ENCODE results near the gene RASL10A.
A peak's percentile ranks its signal among the peaks of the same experiment; 100 is the strongest.

RASL10A gene

DNA sequence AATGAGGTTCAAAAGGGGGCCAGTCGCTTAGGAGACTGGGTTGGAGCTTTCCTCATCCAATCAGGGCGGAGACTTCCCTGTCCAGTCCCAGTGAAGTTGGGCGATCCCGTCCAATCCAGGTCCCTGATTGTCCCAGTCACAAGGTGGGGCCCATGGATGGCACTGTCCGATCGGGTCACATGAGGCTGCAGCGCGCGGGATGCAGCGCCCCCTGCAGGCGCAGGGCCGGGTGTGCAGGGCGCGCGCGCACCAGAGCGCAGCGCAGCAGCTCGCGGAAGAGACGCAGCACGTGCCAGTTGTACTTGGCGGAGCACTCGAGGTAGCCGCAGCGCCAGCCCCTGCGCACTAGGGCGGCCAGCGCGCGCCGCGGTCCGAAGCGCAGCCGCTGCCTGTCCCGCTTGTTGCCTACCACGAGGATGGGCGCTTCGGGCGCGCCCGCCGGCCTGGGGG, 2.3 kb downstream of the RASL10A start:
- no peak for TF ChIP-seq TAF1 (IDR thresholded peaks at IDR 0.05; ENCODE audit: borderline replicate concordance, insufficient read depth, low read length)
- TF ChIP-seq FOXP2 (optimal IDR thresholded peaks at IDR 0.05; ENCODE audit: borderline replicate concordance, extremely low read depth, extremely low read length, insufficient read depth) = peak; percentile 32

DNA sequence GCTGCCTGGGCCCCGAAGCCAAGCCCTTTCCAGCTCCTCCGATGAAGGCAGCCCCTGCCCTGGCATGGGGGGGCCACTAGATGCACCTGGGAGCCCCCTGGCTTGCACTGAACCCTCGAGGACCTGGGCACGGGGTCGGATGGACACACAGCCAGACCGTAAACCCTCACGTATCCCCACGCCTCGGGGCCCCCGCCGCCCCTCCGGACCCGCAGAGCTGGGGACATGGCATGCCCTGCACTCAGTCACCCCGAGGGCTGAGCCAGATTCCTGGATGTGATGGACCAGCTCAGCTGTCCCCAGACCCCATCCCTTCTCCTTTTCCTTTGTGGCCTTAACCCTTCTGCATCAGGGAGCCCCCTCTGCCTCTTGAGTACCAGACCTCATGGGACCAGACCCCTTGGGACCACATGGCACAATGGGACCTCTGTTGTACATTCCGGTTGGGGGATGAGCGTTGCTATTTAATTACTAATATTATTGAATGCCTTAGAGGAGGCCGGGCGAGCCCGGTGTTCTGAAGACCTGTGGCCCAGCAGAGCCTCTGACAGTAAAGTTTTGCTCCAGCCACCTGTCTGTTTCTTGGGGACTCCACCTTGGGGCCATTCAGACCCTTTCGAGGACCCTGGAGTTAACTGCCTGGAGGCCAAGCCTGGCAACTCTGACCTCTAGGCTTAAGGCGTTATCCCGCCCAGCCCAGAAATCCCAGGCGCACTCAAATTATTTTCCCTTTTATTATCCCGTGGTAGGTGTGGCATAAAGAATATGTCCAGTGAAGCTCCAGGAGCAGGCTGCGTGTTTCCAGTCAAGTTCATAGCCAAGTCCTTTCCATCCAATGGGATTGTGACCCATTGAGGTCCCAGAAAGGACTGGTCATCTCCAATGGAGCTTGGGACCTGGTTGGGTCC, 3.0 kb downstream of the RASL10A start:
- TF ChIP-seq TAF1 (IDR thresholded peaks at IDR 0.05; ENCODE audit: borderline replicate concordance, insufficient read depth, low read length) (no peak), FOXP2 (optimal IDR thresholded peaks at IDR 0.05; ENCODE audit: borderline replicate concordance, extremely low read depth, extremely low read length, insufficient read depth) (no peak), SIN3A (IDR thresholded peaks at IDR 0.05; ENCODE audit: borderline replicate concordance, insufficient read depth, low read length) (no peak), POLR2AphosphoS5 (IDR thresholded peaks at IDR 0.05; ENCODE audit: low read depth, low read length) (no peak)
- TF ChIP-seq, protein P1, sequence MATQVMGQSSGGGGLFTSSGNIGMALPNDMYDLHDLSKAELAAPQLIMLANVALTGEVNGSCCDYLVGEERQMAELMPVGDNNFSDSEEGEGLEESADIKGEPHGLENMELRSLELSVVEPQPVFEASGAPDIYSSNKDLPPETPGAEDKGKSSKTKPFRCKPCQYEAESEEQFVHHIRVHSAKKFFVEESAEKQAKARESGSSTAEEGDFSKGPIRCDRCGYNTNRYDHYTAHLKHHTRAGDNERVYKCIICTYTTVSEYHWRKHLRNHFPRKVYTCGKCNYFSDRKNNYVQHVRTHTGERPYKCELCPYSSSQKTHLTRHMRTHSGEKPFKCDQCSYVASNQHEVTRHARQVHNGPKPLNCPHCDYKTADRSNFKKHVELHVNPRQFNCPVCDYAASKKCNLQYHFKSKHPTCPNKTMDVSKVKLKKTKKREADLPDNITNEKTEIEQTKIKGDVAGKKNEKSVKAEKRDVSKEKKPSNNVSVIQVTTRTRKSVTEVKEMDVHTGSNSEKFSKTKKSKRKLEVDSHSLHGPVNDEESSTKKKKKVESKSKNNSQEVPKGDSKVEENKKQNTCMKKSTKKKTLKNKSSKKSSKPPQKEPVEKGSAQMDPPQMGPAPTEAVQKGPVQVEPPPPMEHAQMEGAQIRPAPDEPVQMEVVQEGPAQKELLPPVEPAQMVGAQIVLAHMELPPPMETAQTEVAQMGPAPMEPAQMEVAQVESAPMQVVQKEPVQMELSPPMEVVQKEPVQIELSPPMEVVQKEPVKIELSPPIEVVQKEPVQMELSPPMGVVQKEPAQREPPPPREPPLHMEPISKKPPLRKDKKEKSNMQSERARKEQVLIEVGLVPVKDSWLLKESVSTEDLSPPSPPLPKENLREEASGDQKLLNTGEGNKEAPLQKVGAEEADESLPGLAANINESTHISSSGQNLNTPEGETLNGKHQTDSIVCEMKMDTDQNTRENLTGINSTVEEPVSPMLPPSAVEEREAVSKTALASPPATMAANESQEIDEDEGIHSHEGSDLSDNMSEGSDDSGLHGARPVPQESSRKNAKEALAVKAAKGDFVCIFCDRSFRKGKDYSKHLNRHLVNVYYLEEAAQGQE (IDR thresholded peaks at IDR 0.05; ENCODE audit: insufficient read depth in 1 of 2, low read depth in 2 of 2, low read length in 2 of 2) = no peak

DNA sequence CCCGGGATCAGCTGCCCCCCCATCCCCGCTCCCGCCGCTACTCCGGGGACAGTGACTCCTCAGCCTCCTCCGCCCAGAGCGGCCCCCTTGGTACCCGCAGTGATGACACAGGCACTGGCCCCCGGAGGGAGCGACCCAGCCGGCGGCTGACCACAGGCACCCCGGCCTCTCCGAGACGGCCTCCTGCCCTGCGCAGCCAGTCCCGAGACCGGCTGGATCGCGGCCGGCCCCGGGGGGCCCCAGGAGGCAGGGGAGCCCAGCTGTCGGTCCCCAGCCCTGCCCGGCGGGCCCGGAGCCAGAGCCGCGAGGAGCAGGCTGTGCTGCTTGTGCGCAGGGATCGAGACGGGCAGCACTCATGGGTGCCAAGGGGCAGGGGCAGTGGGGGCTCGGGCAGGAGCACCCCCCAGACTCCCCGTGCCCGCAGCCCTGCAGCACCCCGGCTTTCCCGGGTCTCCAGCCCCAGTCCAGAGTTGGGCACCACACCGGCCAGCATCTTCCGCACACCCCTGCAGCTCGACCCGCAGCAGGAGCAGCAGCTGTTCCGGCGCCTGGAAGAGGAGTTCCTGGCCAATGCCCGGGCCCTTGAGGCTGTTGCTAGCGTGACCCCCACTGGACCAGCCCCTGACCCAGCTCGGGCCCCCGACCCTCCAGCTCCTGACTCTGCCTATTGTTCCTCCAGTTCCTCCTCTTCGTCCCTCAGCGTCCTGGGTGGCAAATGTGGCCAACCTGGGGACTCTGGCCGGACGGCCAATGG, 3.9 kb downstream of the RASL10A start:
- no peak for TF ChIP-seq FOXP2 (optimal IDR thresholded peaks at IDR 0.05; ENCODE audit: borderline replicate concordance, extremely low read depth, extremely low read length, insufficient read depth)
- TF ChIP-seq TAF1 (IDR thresholded peaks at IDR 0.05; ENCODE audit: borderline replicate concordance, insufficient read depth, low read length) = no peak
- TF ChIP-seq POLR2AphosphoS5 (IDR thresholded peaks at IDR 0.05; ENCODE audit: low read depth, low read length) = no peak
- TF ChIP-seq SIN3A (IDR thresholded peaks at IDR 0.05; ENCODE audit: borderline replicate concordance, insufficient read depth, low read length) = no peak
- TF ChIP-seq, protein P1 (IDR thresholded peaks at IDR 0.05; ENCODE audit: insufficient read depth in 1 of 2, low read depth in 2 of 2, low read length in 2 of 2) = no peak

- TF ChIP-seq POLR2AphosphoS5 (IDR thresholded peaks at IDR 0.05; ENCODE audit: low read depth, low read length) (no peak), FOXP2 (optimal IDR thresholded peaks at IDR 0.05; ENCODE audit: borderline replicate concordance, extremely low read depth, extremely low read length, insufficient read depth) (peak; percentile 93), SIN3A (IDR thresholded peaks at IDR 0.05; ENCODE audit: borderline replicate concordance, insufficient read depth, low read length) (peak; percentile 96; the same call in 1 of the 2 replicates), TAF1 (IDR thresholded peaks at IDR 0.05; ENCODE audit: borderline replicate concordance, insufficient read depth, low read length) (no peak)
- TF ChIP-seq, protein P1 (IDR thresholded peaks at IDR 0.05; ENCODE audit: insufficient read depth in 1 of 2, low read depth in 2 of 2, low read length in 2 of 2) = no peak
These were observed 4.6 kb downstream of the RASL10A start for GRCh38 chr22:29310863-29311339.

- no peak for TF ChIP-seq SIN3A (IDR thresholded peaks at IDR 0.05; ENCODE audit: borderline replicate concordance, insufficient read depth, low read length)
- TF ChIP-seq TAF1 (IDR thresholded peaks at IDR 0.05; ENCODE audit: borderline replicate concordance, insufficient read depth, low read length) = no peak
- TF ChIP-seq POLR2AphosphoS5 (IDR thresholded peaks at IDR 0.05; ENCODE audit: low read depth, low read length) = no peak
- TF ChIP-seq, protein P1 (IDR thresholded peaks at IDR 0.05; ENCODE audit: insufficient read depth in 1 of 2, low read depth in 2 of 2, low read length in 2 of 2) = no peak
- TF ChIP-seq FOXP2 (optimal IDR thresholded peaks at IDR 0.05; ENCODE audit: borderline replicate concordance, extremely low read depth, extremely low read length, insufficient read depth) = no peak
These were observed 5.2 kb downstream of the RASL10A start for GRCh38 chr22:29310065-29310862.

All from PFSK-1 (cell line).